DOHH2 (cell line): ENCODE results near the gene DIMT1.

ENCODE experiments used
- EZH2phosphoT487 ChIP-seq: fragments of 200-600 bp; sonication (generic); IDR thresholded peaks from 2 replicates; pipeline ENCODE4 v1.6.1; 2017; ENCODE audit warnings: borderline replicate concordance, mild to moderate bottlenecking, antibody characterized with exemption, low read length, moderate library complexity, mixed read lengths
- TF ChIP-seq, protein P1 (sequence below): fragments of 200-600 bp; sonication (generic); IDR thresholded peaks from one replicate; pipeline ENCODE4 v1.5.1; 2014; ENCODE audit warnings: antibody characterized with exemption, mild to moderate bottlenecking, low read depth, low read length; ENCODE audit not compliant: poor library complexity, severe bottlenecking

DNA sequence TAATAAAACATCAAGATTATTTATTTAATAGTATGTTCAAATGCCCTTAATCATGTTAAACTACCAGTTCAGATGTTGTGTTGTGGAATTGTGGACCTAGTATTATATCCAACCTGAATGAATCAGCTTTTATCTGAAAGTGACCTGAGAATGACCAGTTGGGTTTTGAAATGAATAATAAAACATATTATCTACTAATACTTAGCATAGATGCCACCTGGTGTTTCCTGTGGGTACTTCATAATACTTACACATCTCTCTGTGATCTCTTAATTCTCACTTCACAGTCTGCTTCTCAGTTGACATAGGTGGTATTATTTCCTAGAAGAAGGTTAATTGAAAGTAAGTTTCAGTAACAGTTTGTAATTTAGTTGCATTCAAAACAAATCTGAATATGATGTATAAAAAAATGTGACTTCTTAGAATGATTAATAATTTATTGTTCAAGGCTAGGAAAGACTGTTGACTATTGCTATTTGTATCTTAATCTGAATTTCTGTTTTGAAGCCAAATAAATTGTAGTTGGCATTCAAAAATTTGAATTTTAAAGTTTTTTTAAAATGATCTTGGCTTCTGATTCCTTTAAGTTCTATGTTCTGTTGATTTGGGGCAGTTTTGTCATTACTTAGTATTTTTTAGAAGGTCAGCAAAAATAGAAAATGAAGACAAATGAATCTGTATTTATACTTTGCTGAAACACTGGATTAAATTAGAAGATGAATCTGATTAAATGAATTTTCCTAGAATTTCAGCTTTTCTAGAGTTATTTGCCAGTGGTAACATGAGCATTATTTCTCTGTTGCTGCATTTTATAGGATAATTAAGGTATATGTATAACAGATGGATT, 49.5 kb downstream of the DIMT1 start:
- TF ChIP-seq, protein P1, sequence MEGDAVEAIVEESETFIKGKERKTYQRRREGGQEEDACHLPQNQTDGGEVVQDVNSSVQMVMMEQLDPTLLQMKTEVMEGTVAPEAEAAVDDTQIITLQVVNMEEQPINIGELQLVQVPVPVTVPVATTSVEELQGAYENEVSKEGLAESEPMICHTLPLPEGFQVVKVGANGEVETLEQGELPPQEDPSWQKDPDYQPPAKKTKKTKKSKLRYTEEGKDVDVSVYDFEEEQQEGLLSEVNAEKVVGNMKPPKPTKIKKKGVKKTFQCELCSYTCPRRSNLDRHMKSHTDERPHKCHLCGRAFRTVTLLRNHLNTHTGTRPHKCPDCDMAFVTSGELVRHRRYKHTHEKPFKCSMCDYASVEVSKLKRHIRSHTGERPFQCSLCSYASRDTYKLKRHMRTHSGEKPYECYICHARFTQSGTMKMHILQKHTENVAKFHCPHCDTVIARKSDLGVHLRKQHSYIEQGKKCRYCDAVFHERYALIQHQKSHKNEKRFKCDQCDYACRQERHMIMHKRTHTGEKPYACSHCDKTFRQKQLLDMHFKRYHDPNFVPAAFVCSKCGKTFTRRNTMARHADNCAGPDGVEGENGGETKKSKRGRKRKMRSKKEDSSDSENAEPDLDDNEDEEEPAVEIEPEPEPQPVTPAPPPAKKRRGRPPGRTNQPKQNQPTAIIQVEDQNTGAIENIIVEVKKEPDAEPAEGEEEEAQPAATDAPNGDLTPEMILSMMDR: peak; percentile 55
- TF ChIP-seq EZH2phosphoT487: no peak
